NT2/D1 (cell line): ENCODE data around the gene SLC37A4.

ENCODE experiments used
- YY1 ChIP-seq: IDR thresholded peaks from 2 replicates; pipeline ENCODE4 v1.6.1; 2011; ENCODE audit not compliant: insufficient read length, insufficient read depth
- ZNF274 ChIP-seq: IDR thresholded peaks from 2 replicates; pipeline ENCODE4 v1.6.1; 2011; ENCODE audit warnings: mild to moderate bottlenecking, low read depth, low read length

GRCh38 chr11:118996926-118997626 lies 33.6 kb downstream of the SLC37A4 start:
- TF ChIP-seq ZNF274 = no peak
- TF ChIP-seq YY1 = no peak
